ENCODE measurements around the gene MAP2K5. TPM values are rescaled to one million over a fixed set of nuclear protein-coding genes. Genes with fewer than 3 reads are reported as not detected.

The MAP2K5 gene
- total and polyA plus RNA-seq, 2 experiments from 2014 or later, result 6.8 to 13.6 TPM

- Histone ChIP-seq H3K9me3 (ENCODE audit: low read depth) (no peaks in the 10 kb centered on the region), H3K4me3 (no peak overlapping the region), H3K36me3 (no peaks in the 10 kb centered on the region), H3K4me1 (ENCODE audit: low read depth) (no peaks in the 10 kb centered on the region), H3K27me3 (peaks cover 17% of the 10 kb centered on the region), H3K27ac (no peak overlapping the region)
- TF ChIP-seq, protein P1, sequence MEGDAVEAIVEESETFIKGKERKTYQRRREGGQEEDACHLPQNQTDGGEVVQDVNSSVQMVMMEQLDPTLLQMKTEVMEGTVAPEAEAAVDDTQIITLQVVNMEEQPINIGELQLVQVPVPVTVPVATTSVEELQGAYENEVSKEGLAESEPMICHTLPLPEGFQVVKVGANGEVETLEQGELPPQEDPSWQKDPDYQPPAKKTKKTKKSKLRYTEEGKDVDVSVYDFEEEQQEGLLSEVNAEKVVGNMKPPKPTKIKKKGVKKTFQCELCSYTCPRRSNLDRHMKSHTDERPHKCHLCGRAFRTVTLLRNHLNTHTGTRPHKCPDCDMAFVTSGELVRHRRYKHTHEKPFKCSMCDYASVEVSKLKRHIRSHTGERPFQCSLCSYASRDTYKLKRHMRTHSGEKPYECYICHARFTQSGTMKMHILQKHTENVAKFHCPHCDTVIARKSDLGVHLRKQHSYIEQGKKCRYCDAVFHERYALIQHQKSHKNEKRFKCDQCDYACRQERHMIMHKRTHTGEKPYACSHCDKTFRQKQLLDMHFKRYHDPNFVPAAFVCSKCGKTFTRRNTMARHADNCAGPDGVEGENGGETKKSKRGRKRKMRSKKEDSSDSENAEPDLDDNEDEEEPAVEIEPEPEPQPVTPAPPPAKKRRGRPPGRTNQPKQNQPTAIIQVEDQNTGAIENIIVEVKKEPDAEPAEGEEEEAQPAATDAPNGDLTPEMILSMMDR (IDR thresholded peaks at IDR 0.05; ENCODE audit: low read depth, low read length), result no peak
- no peak for DNase-seq (ENCODE audit: low read depth in 1 of 2, low spot score in 1 of 2)
These were observed 207.9 kb downstream of the MAP2K5 start for GRCh38 chr15:67750371-67750770.

GRCh38 chr15:67753891-67754290 is 211.4 kb downstream of the MAP2K5 start:
- H3K9me3 ChIP-seq (ENCODE audit: low read depth), result no peaks in the 10 kb centered on the region
- H3K4me3 ChIP-seq, result no peak overlapping the region
- H3K27me3 ChIP-seq, result peaks cover 29% of the 10 kb centered on the region
- H3K36me3 ChIP-seq, result no peaks in the 10 kb centered on the region
- TF ChIP-seq, protein P1 (IDR thresholded peaks at IDR 0.05; ENCODE audit: low read depth, low read length), result no peak
- DNase-seq (ENCODE audit: low read depth in 1 of 2, low spot score in 1 of 2), result no peak
- H3K4me1 ChIP-seq (ENCODE audit: low read depth), result no peaks in the 10 kb centered on the region
- no peak overlapping the region for H3K27ac ChIP-seq

GRCh38 chr15:67755264-67755663 is 212.8 kb downstream of the MAP2K5 start:
- no peak overlapping the region for H3K27ac ChIP-seq
- TF ChIP-seq, protein P1 (IDR thresholded peaks at IDR 0.05; ENCODE audit: low read depth, low read length), result no peak
- DNase-seq (ENCODE audit: low read depth in 1 of 2, low spot score in 1 of 2), result no peak

DNA sequence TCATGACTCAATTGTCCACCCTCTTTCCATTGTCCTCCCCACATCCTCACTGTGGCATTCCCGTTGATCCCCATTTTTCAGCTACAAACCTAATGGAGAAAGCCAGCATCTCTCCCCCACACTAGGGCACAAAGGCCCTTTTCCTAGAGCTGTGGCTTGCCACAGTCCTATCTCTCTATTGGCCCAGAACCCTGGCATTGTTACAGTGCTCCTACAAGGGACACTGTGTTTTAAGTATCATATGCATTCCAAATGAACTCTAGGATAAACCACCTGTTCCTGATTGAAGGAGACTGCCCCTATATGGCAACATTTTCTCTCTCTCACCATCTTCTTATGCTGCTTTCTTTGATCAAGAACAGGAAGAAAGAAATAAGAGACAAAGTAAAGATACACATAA is 213.4 kb downstream of the MAP2K5 start:
- TF ChIP-seq, protein P1 (IDR thresholded peaks at IDR 0.05; ENCODE audit: low read depth, low read length), result no peak
- peaks cover 31% of the 10 kb centered on the region for H3K27me3 ChIP-seq
- no peaks in the 10 kb centered on the region for H3K36me3 ChIP-seq
- no peak overlapping the region for H3K27ac ChIP-seq
- H3K4me3 ChIP-seq, result no peak overlapping the region
- no peaks in the 10 kb centered on the region for H3K9me3 ChIP-seq (ENCODE audit: low read depth)
- no peaks in the 10 kb centered on the region for H3K4me1 ChIP-seq (ENCODE audit: low read depth)
- DNase-seq (ENCODE audit: low read depth in 1 of 2, low spot score in 1 of 2), result no peak

More at GRCh38 chr15:67755264-67755663, 212.8 kb downstream of the MAP2K5 start:
- no peaks in the 10 kb centered on the region for H3K36me3 ChIP-seq
- no peaks in the 10 kb centered on the region for H3K9me3 ChIP-seq (ENCODE audit: low read depth)
- peaks cover 27% of the 10 kb centered on the region for H3K27me3 ChIP-seq
- no peaks in the 10 kb centered on the region for H3K4me1 ChIP-seq (ENCODE audit: low read depth)
- H3K4me3 ChIP-seq, result no peak overlapping the region

- H3K9me3 ChIP-seq (ENCODE audit: low read depth), result no peaks in the 10 kb centered on the region
- no peak overlapping the region for H3K4me3 ChIP-seq
- H3K36me3 ChIP-seq, result no peaks in the 10 kb centered on the region
- no peak for DNase-seq (ENCODE audit: low read depth in 1 of 2, low spot score in 1 of 2)
- peaks cover 56% of the 10 kb centered on the region for H3K27me3 ChIP-seq
- no peak overlapping the region for H3K27ac ChIP-seq
- no peaks in the 10 kb centered on the region for H3K4me1 ChIP-seq (ENCODE audit: low read depth)
- TF ChIP-seq, protein P1 (IDR thresholded peaks at IDR 0.05; ENCODE audit: low read depth, low read length), result no peak
These were observed 216.3 kb downstream of the MAP2K5 start for GRCh38 chr15:67758619-67759300.

Data from cardiac muscle cell (in vitro differentiated cells and primary cell).